ENCODE measurements around the gene VAV2.
"Not testable (repeated sequence)": the region's sequence is repeated elsewhere in the genome, so short reads cannot be mapped to it uniquely, and the experiment has no call there.

The VAV2 gene

GRCh38 chr9:133938086-133938485 lies 54.0 kb downstream of the VAV2 start:
- DNase-seq (ENCODE audit: low spot score), result no peak

GRCh38 chr9:133937120-133937519 lies 55.0 kb downstream of the VAV2 start:
- no peak for DNase-seq (ENCODE audit: low spot score)

GRCh38 chr9:133935328-133936005 lies 56.7 kb downstream of the VAV2 start:
- DNase-seq (ENCODE audit: low spot score), result peak; percentile 92

GRCh38 chr9:133934482-133935232 lies 57.5 kb downstream of the VAV2 start:
- peak; percentile 77 for DNase-seq (ENCODE audit: low spot score)

- DNase-seq (ENCODE audit: low spot score), result no peak
Measured at GRCh38 chr9:133933426-133934026, 58.6 kb downstream of the VAV2 start.

GRCh38 chr9:133932633-133933032 lies 59.5 kb downstream of the VAV2 start:
- DNase-seq (ENCODE audit: low spot score), result no peak

DNA sequence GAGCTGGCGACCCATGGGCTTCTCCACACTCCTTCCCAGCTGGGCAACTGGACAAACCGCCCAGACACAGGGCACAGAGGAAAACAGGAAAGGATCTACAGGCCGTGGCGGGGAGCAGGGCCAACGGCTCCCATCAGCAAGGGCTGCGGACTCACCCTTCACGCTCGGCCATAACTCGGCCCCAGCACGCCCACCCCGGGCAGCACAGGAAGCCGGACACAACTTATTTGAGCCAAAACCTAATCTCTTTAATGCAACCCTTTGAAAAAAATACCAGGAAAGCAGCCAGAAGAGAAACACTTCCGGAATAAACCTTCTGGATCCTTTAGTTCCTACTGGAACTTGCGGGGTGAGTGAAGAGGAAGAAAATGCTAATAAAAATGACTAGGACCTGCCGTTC lies 59.9 kb downstream of the VAV2 start:
- DNase-seq (ENCODE audit: low spot score), result no peak

DNA sequence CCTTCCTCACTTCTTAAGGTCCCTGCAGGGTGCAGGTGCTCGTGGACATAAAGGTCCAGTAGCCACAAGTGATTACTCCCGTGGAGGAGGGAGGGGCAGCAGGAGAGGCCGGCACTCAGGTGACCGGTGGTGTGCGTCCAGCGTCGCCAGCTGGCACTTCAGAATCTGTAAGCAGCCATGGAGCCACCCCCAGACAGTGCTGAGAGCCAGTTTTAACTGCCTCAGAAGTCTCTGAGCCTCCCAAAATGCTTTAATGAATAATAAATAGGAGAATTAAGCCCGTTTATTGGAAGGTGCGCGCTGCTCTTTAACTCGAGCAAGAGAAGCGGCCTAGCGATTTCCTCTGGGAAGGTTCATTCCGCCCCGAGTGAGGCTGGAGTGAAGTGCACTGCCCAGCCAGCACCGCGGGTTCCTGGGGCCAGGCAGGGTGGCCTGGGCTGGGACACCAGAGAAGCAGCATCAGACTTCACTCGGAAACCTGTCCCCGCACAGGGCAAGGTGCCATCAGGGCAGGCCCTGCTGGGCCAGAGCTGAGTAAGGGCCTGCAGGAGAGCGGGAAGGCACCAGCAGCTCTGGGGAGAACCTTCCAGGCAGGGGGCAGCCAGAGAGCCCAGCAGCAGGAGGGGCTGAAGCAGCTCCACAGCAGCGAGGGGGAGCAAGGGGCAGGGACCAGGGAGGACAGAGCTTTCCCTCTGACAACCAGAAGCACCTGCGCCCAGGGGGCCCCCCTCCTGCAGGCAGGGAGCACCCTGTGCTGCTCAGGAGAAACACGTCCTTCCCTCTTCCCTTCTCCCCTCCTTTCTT lies 61.2 kb downstream of the VAV2 start:
- no peak for DNase-seq (ENCODE audit: low spot score)

- no peak for DNase-seq (ENCODE audit: low spot score)
Measured at GRCh38 chr9:133930046-133930681, 62.0 kb downstream of the VAV2 start.

DNA sequence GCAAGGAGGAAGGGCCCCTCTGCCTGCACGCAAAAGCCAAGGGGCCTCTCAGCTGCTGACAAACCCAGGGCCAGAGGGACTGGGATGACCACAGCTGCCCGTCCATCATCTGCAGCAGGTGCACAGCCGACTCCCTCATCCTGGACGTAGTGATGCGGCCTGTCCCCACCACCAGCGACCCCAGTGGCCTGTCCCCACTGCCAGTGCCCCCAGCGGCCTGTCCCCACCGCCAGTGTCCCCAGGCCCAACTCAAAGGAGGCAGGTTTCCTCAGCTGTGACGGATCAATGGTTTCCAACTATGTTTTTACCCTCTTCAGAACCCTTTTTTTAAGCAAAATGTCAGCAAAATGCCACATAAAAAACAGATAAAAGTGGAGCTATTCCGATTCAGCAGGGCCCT lies 62.5 kb downstream of the VAV2 start:
- no peak for DNase-seq (ENCODE audit: low spot score)

DNA sequence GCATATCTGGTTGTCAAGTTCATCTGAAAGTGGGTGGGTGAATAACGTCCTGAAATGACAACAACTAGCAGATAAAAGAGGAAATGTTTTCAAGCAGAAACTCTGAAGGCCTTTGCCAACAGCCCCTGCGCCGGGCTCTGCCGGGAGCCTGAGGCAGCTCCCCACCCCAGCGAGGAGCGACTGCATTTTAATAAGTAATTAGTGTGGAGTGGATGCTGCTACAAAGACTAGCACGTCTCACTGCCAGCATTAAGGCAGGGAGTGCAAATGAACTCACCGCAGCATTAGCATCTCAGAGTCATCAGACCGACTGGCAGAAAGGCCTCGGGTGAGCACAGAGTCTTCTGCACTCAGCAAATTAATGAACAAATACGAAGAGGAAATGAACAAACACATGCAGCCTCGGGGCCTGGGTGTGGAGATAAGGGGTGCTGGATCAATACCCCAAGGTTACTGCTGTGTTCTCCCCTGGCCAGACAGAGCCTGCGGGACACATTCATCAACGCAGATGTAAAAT lies 63.8 kb downstream of the VAV2 start:
- no peak for DNase-seq (ENCODE audit: low spot score)

DNA sequence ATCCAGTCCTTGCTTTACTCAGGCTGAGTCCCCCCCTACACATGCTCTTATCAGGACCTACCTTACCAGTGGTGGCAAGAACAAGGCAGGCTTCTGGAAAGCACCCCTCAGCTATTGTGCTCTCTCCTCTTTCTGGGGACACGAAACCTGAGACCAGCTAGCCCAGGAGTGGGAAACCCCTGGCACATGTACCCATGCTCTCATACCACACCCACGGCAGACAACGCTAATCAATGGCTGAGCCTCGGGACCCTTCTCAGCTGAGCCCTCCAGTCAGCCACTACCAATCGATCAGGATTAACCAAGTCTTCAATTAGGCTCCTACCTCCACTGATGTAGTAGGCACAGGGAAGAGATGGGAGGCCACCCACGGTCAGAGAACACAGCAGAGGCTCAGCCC lies 65.1 kb downstream of the VAV2 start:
- DNase-seq (ENCODE audit: low spot score), result no peak

- no peak for DNase-seq (ENCODE audit: low spot score)
Measured at GRCh38 chr9:133926165-133926856, 65.8 kb downstream of the VAV2 start.

DNA sequence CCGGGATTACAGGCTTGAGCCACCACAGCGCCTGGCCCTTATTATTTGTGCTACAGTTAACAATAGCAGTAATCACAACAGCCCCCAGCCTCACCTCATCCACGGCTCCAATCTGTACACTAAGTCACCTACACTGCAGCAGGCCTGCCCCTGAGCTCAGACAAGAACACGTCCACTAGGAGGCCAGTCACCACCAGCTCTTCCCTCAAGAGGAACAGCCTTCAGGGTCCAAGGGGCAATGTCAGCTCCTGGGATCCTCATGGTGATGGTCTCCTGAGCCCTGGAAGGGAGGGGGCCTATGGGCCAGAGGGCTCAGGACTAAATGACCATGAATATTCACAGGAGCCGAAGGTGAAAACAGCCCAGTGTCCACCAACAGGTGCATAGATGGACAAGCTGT lies 67.7 kb downstream of the VAV2 start:
- no peak for DNase-seq (ENCODE audit: low spot score)

DNA sequence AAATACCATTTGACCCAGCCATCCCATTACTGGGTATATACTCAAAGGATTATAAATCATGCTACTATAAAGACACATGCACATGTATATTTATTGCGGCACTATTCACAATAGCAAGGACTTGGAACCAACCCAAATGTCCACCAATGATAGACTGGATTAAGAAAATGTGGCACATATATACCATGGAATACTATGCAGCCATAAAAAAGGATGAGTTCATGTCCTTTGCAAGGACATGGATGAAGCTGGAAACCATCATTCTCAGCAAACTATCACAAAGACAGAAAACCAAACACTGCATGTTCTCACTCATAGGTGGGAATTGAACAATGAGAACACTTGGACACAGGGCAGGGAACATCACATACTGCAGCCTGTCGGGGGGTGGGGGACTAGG lies 68.5 kb downstream of the VAV2 start:
- not testable (repeated sequence) for DNase-seq (ENCODE audit: low spot score)

DNA sequence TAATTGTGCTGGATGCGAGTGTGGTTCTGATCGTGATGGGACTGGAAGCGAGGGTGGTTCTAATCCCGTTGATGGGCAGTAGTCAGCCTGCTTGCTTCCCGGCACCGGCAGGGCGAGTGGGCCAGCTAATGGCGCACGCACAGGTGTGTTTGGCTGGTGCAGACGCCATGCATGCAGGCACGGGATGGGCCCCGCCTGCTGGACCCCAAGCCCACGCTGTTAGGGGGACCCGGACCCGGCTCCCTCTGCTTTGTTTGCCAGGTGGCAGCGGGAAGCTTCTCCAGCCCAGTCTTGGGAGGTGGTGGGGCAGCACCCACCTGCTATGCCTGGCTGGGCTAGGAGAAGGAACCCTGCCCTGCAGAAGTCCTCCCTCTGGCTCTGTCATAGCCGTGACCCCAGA lies 70.3 kb downstream of the VAV2 start:
- DNase-seq (ENCODE audit: low spot score), result no peak

- DNase-seq (ENCODE audit: low spot score), result no peak
Measured at GRCh38 chr9:133920471-133920870, 71.7 kb downstream of the VAV2 start.

DNA sequence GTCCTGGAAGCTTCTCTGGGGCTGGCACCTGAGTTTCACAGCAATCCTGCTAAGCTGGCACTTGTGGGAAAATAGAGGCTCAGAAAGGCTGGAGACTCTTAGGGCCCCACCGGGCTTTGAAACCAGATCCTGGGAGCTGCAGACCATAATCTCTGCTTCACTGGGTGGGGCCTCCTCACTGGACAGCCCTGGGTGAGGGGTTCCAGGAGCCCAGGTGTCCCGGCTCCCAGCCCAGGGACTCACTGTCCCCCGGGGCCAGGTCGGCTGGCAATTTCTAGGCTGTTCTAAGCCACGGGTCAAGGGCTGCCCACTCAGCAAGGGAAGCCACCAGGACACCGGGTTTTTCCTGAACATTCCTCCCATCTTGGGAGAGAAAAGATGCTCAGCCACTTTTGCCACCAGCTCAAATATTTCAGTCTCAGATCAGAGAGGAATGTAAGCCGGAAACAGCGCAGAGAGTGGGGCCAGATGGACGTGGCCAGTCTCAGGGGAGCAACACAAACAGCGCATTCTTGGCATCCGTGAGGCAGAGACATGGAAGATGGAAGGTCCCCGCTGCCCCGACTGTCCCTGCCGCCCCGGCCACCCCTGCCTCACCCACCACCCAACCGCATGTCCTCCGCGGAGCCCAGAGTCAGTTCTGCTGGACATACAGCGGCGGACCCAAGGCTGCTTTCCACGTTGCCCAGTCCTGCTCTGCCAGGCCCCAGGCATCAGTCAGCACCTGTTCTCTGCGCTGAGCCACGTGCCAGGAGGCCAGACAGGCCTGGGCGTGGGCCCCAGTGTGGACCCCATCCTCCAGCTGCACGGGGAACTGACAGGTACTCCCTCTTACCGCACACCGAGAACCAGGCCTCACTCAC lies 72.6 kb downstream of the VAV2 start:
- peak; percentile 90 for DNase-seq (ENCODE audit: low spot score)

GRCh38 chr9:133918111-133918813 lies 73.9 kb downstream of the VAV2 start:
- no peak for DNase-seq (ENCODE audit: low spot score)

- no peak for DNase-seq (ENCODE audit: low spot score)
Measured at GRCh38 chr9:133917375-133917774, 74.7 kb downstream of the VAV2 start.

All from hepatic stellate cell (primary cell).